Measurements from ENCODE around the gene TSEN2. TPM values are rescaled to one million over a fixed set of nuclear protein-coding genes. Genes with fewer than 3 reads are reported as not detected.
A peak's percentile ranks its signal among the peaks of the same experiment; 100 is the strongest.
"Not testable (repeated sequence)": the region's sequence is repeated elsewhere in the genome, so short reads cannot be mapped to it uniquely, and the experiment has no call there.

The TSEN2 gene
- polyA plus RNA-seq, 1 donor from 2014 or later: 12.4 TPM

GRCh38 chr3:12447075-12447474 lies 37.2 kb upstream of the TSEN2 start:
- Mint-ChIP-seq H3K36me3 (no peaks in the 10 kb centered on the region), H3K4me3 (no peak overlapping the region), H3K27ac (no peak overlapping the region), H3K9me3 (peaks cover 0 to 3% (median 0%) of the 10 kb centered on the region in 3 donors), H3K4me1 (peaks cover 0 to 1% (median 0%) of the 10 kb centered on the region in 3 donors), H3K27me3 (peaks cover 7% of the 10 kb centered on the region)

GRCh38 chr3:12448404-12449202 lies 35.7 kb upstream of the TSEN2 start:
- H3K4me3 Mint-ChIP-seq, H3K9me3 Mint-ChIP-seq, H3K27me3 Mint-ChIP-seq, H3K36me3 Mint-ChIP-seq, H3K4me1 Mint-ChIP-seq, H3K27ac Mint-ChIP-seq: not testable (repeated sequence)

GRCh38 chr3:12449889-12450682 lies 34.2 kb upstream of the TSEN2 start:
- H3K4me3 Mint-ChIP-seq: no peak overlapping the region
- H3K27ac Mint-ChIP-seq: no peak overlapping the region
- no peaks in the 10 kb centered on the region for H3K27me3 Mint-ChIP-seq
- no peaks in the 10 kb centered on the region for H3K36me3 Mint-ChIP-seq
- H3K4me1 Mint-ChIP-seq: peaks cover 0 to 2% (median 0%) of the 10 kb centered on the region in 3 donors
- peaks cover 0 to 3% (median 0%) of the 10 kb centered on the region in 3 donors for H3K9me3 Mint-ChIP-seq

DNA sequence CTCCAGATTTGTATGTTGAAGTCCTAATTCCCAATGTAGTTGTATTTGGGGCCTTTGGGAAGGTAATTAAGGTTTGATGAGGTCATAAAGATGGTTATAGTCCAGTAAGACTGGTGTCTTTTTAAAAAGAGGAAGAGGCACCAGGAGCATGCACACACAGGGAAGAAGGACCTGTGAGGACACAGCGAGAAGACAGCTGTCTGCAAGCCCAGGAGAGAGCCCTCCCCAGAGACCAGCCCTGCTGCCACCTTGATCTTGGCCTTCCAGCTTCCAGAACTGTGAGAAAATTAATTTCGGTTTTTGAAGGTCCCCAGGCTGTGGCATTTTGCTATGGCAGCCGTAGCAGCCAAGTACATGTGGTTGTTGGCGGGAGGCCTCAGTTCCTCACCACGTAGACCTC lies 32.8 kb upstream of the TSEN2 start:
- Mint-ChIP-seq H3K36me3 (no peaks in the 10 kb centered on the region), H3K27ac (peak overlapping the region in 1 of 3 donors; percentile 4), H3K9me3 (peaks cover 0 to 3% (median 0%) of the 10 kb centered on the region in 3 donors), H3K27me3 (no peaks in the 10 kb centered on the region), H3K4me1 (peaks cover 0 to 3% (median 0%) of the 10 kb centered on the region in 3 donors), H3K4me3 (no peak overlapping the region)

DNA sequence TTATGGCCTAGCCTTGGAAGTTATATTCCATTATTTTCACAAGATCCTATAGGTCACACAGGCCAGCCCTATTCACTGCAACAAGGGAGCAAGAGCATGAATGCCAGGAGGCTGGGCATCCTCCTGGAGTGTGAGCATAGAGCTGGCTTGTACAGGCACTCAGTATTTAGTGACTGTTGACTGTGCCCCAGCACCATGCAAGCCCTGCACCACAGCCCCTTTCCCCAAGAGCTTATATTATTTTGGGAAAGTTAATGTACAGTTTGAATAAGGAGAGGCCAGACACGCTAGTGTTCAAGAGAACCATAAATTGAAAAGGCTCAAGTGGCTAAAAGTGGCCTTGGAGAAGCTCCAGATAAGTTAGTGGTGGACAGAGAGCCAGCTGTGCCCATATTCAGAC lies 32.3 kb upstream of the TSEN2 start:
- peaks cover 0 to 3% (median 0%) of the 10 kb centered on the region in 3 donors for H3K4me1 Mint-ChIP-seq
- H3K27me3 Mint-ChIP-seq: no peaks in the 10 kb centered on the region
- no peak overlapping the region for H3K4me3 Mint-ChIP-seq
- H3K36me3 Mint-ChIP-seq: no peaks in the 10 kb centered on the region
- H3K27ac Mint-ChIP-seq: peak overlapping the region in 1 of 3 donors; percentile 4
- H3K9me3 Mint-ChIP-seq: peaks cover 0 to 3% (median 0%) of the 10 kb centered on the region in 3 donors

- no peak overlapping the region for H3K27ac Mint-ChIP-seq
- H3K27me3 Mint-ChIP-seq: no peaks in the 10 kb centered on the region
- H3K36me3 Mint-ChIP-seq: no peaks in the 10 kb centered on the region
- H3K4me3 Mint-ChIP-seq: no peak overlapping the region
- peaks cover 0 to 3% (median 0%) of the 10 kb centered on the region in 3 donors for H3K9me3 Mint-ChIP-seq
- H3K4me1 Mint-ChIP-seq: peaks cover 0 to 2% (median 0%) of the 10 kb centered on the region in 3 donors
These were observed 31.6 kb upstream of the TSEN2 start for GRCh38 chr3:12452361-12453330.

GRCh38 chr3:12454076-12454815 lies 30.0 kb upstream of the TSEN2 start:
- no peaks in the 10 kb centered on the region for H3K27me3 Mint-ChIP-seq
- H3K4me3 Mint-ChIP-seq: no peak overlapping the region
- no peaks in the 10 kb centered on the region for H3K36me3 Mint-ChIP-seq
- no peak overlapping the region for H3K27ac Mint-ChIP-seq
- peaks cover 0 to 3% (median 0%) of the 10 kb centered on the region in 3 donors for H3K9me3 Mint-ChIP-seq
- H3K4me1 Mint-ChIP-seq: peaks cover 0 to 2% (median 0%) of the 10 kb centered on the region in 3 donors

- peaks cover 0 to 2% (median 0%) of the 10 kb centered on the region in 3 donors for H3K4me1 Mint-ChIP-seq
- no peaks in the 10 kb centered on the region for H3K36me3 Mint-ChIP-seq
- peaks cover 0 to 3% (median 0%) of the 10 kb centered on the region in 3 donors for H3K9me3 Mint-ChIP-seq
- no peaks in the 10 kb centered on the region for H3K27me3 Mint-ChIP-seq
- no peak overlapping the region for H3K4me3 Mint-ChIP-seq
- no peak overlapping the region for H3K27ac Mint-ChIP-seq
These were observed 29.5 kb upstream of the TSEN2 start for GRCh38 chr3:12454816-12455121.

DNA sequence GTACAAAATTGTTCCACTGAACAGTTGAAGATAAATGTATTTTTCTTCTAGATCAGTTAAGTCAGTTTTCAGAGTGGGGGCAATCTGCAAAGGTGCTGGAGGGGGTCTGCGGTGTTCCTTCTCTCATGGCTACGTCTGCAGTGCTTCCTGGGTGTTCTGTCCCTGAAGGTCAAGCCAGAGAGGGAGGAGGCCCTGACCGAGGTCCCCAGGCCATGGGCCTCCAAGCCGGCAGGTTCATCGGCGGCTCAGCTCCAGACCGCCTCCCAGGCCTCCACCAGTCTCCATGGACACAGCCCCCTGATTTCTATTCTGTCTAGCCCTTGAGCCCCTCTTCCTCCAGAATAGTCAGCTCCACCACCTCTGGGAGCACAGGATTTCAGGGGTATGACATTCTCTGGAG lies 28.5 kb upstream of the TSEN2 start:
- H3K9me3 Mint-ChIP-seq: peaks cover 0 to 3% (median 0%) of the 10 kb centered on the region in 3 donors

DNA sequence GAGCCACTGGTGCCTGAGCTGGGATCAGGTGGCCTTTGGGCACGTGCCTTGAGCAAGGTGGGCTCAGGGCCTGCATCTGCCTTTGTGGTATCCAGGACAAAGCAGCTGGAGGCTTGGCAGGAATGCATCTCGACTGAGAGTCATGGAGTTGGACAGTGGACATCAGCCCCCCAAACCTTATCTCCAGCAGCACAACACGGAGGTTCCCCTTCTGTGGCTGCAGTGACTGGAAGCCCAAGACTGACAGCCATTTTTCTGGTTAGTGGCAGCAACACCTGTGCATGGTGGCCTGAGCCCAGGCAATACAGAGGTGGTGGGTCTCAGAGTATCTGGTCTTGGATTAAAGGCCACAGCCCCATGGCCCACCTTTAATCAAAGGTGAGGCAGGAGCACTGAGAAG lies 27.8 kb upstream of the TSEN2 start:
- Mint-ChIP-seq H3K4me3 (no peak overlapping the region), H3K4me1 (peaks cover 0 to 2% (median 0%) of the 10 kb centered on the region in 3 donors), H3K27ac (no peak overlapping the region), H3K36me3 (no peaks in the 10 kb centered on the region), H3K27me3 (no peaks in the 10 kb centered on the region), H3K9me3 (no peaks in the 10 kb centered on the region)

More for the DNA sequence above, 28.5 kb upstream of the TSEN2 start:
- Mint-ChIP-seq H3K27ac (no peak overlapping the region), H3K27me3 (no peaks in the 10 kb centered on the region), H3K36me3 (no peaks in the 10 kb centered on the region), H3K4me3 (no peak overlapping the region), H3K4me1 (peaks cover 0 to 2% (median 0%) of the 10 kb centered on the region in 3 donors)

DNA sequence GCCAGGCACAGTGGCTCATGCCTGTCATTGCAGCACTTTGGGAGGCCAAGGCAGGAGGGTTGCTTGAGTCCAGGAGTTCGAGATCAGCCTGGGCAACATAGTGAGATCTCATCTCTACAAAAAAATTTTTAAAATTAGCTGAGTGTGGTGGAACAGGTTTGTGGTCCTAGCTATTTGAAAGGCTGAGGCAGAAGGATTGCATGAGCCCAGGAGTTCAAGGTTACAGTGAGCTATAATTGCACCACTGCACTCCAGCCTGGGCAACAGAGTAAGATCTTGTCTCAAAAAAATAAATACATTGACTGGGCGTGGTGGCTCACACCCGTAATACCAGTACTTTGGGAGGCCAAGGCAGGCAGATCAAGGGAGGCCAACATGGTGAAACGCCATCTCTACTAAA lies 26.9 kb upstream of the TSEN2 start:
- not testable (repeated sequence) for H3K27me3 Mint-ChIP-seq, H3K4me3 Mint-ChIP-seq, H3K9me3 Mint-ChIP-seq, H3K4me1 Mint-ChIP-seq, H3K27ac Mint-ChIP-seq, H3K36me3 Mint-ChIP-seq

DNA sequence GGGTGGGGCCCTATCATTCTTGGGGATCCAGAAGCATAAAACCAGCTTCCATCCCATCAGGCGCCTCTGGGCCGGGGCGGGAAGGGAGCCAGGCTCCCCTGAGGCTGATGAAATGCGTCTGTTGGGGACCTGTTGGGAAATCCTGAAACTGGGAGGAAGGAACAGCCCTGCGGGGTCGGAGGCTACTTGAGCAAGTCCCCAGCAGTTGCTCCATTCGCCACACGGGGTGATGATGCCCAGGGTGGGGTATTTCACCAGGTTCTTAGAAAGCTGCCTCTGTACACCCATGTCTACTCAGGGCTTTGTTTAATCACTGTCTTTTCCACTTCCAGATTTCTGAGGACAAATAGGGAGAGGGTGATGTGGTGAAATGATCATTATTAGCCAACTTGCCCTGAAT lies 25.4 kb upstream of the TSEN2 start:
- peaks cover 0 to 2% (median 0%) of the 10 kb centered on the region in 3 donors for H3K4me1 Mint-ChIP-seq
- H3K27ac Mint-ChIP-seq: no peak overlapping the region
- no peak overlapping the region for H3K4me3 Mint-ChIP-seq
- no peaks in the 10 kb centered on the region for H3K9me3 Mint-ChIP-seq
- H3K36me3 Mint-ChIP-seq: no peaks in the 10 kb centered on the region
- no peaks in the 10 kb centered on the region for H3K27me3 Mint-ChIP-seq

DNA sequence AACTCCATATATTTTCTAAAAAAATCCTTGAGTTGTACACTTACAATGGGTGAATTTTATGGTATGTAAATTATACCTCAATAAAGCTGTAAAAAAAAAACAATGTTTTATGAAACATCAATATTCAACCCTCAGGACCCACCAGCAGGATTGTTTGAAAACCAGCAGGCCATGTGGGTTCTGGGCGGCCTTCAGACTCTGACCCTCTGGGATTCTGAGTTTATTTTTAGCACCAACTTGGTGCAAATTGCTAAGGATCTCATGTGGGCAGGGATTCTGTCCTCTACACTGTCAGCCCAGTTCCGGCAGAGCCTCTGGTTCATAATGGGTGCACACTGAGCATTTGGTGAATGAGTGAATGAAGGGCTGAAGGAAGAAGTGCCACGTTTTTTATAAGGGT lies 24.2 kb upstream of the TSEN2 start:
- H3K27ac Mint-ChIP-seq: no peak overlapping the region
- no peak overlapping the region for H3K4me3 Mint-ChIP-seq
- peaks cover 0 to under 1% (median 0%) of the 10 kb centered on the region in 3 donors for H3K4me1 Mint-ChIP-seq
- H3K27me3 Mint-ChIP-seq: no peaks in the 10 kb centered on the region
- no peaks in the 10 kb centered on the region for H3K36me3 Mint-ChIP-seq
- H3K9me3 Mint-ChIP-seq: peaks cover 0 to 2% (median 0%) of the 10 kb centered on the region in 3 donors

DNA sequence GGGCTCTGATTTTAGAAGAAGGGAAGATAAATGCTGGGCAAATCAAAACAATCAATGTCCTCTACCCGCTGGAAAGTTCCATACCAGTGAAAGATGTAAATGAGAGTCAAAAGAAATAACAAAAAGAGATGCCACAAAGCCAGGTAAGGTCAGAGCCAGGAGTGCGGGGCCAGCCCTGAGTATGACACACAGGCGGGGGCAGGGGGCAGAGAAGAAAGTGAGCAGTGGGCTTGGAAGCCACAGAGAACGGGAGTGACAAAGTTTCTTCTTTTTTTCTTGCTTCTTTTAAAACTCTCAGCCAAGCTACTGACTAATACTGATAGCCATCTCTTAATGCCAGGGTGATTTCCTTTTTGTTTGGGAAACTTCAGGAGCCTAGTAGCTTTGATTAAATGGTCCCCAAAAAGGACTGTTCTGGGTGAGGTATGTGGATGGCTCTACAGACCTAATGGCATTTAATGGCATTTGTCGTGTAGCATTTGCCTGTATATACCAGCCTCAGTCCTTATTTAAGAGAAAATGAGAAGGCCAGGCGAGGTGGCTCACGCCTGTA lies 23.1 kb upstream of the TSEN2 start:
- Mint-ChIP-seq H3K27ac (no peak overlapping the region), H3K36me3 (no peaks in the 10 kb centered on the region), H3K9me3 (peaks cover 0 to 2% (median 0%) of the 10 kb centered on the region in 3 donors), H3K4me1 (no peaks in the 10 kb centered on the region), H3K4me3 (peak overlapping the region in 1 of 4 donors; percentile 7), H3K27me3 (no peaks in the 10 kb centered on the region)
